Heart left ventricle (tissue), 16 donors: ENCODE results near the gene HIBCH. TPM values are rescaled to one million over a fixed set of nuclear protein-coding genes. Genes with fewer than 3 reads are reported as not detected.

Source experiments
- ATAC-seq, 4 donors: fragments of 200-7000 bp; cut with Tn5 transposase; one replicate each; pipeline ENCODE4 v1.9.1; 2020 to 2022; ENCODE audit warnings: moderate library complexity in 4 of 4, mild to moderate bottlenecking in 3 of 4, moderate number of reproducible peaks in 1 of 4
- DNase-seq, 5 donors: peaks; one replicate each; pipeline ENCODE4 v3.0.0-alpha.2; 2020
- H3K27ac ChIP-seq, 12 donors: fragments of 200-600 bp; sonication (generic) in 4 of 12; one replicate each; pipeline versions ENCODE4 v1.5.0 to v1.8.0; 2016 to 2022; ENCODE audit warnings: mild to moderate bottlenecking in 2 of 12
- H3K27me3 ChIP-seq, 9 donors: fragments of 200-600 bp; sonication (generic) in 2 of 9; one replicate each; pipeline versions ENCODE4 v1.5.1 to v1.8.0; 2016 to 2022; ENCODE audit warnings: mild to moderate bottlenecking in 3 of 9
- H3K36me3 ChIP-seq, 9 donors: fragments of 200-600 bp; sonication (generic) in 2 of 9; one replicate each; pipeline versions ENCODE4 v1.5.0 to v1.8.0; 2018 to 2022; ENCODE audit warnings: mild to moderate bottlenecking in 2 of 9
- H3K4me1 ChIP-seq, 12 donors: fragments of 200-600 bp; sonication (generic) in 4 of 12; one replicate each; pipeline versions ENCODE4 v1.5.0 to v1.8.0; 2016 to 2022; ENCODE audit warnings: mild to moderate bottlenecking in 3 of 12
- H3K4me3 ChIP-seq, 12 donors: fragments of 200-600 bp; sonication (generic) in 4 of 12; one replicate each; pipeline versions ENCODE4 v1.5.0 to v1.8.0; 2017 to 2022; ENCODE audit warnings: mild to moderate bottlenecking in 9 of 12, moderate library complexity in 4 of 12
- H3K9me3 ChIP-seq, 12 donors: fragments of 200-600 bp; sonication (generic) in 4 of 12; one replicate each; pipeline versions ENCODE4 v1.5.0 to v1.8.0; 2016 to 2022; ENCODE audit warnings: mild to moderate bottlenecking in 1 of 12
- CTCF ChIP-seq, 12 donors: fragments of 200-600 bp; sonication (generic) in 4 of 12; IDR thresholded peaks; one replicate each; pipeline versions ENCODE4 v1.5.0 to v1.8.0; 2018 to 2022; ENCODE audit warnings: antibody characterized with exemption in 12 of 12, mild to moderate bottlenecking in 5 of 12
- POLR2A ChIP-seq, 2 donors: fragments of 450-650 bp; IDR thresholded peaks; one replicate each; pipeline ENCODE4 v1.6.1; 2017; ENCODE audit warnings: antibody characterized with exemption in 2 of 2, mild to moderate bottlenecking in 2 of 2, moderate library complexity in 2 of 2
- WGBS, 4 donors: extraction: QIAGEN DNeasy Blood & Tissue Kit in 2 of 4; methylation state at CpG; one replicate each; pipeline versions ENCODE4 v1.1.5 to v1.1.7; 2013 to 2018; 5-methylcytosine and 5-hydroxymethylcytosine counted together
- intact Hi-C, 10 donors: fragments of 100-400 bp; cut with DNase I; formaldehyde crosslinking; loops; one replicate each; pipeline versions ENCODE4 v1.11.1 to v1.14.2; 2022
- polyA plus RNA-seq, 2 donors: library from polyadenylated mRNA; stranded (reverse); fragments of 200-250 nt; gene quantifications; one replicate each; pipeline ENCODE4 v1.2.3, GENCODE V29; 2013
- total RNA-seq, 9 donors: library from RNA; depleted of rRNA in 2 of 9; stranded (reverse); fragments of >200 nt in 2 of 9; fragmentation: NEBNext Ultra II Directional in 3 of 9; extraction: Animal tissue kit (Norgen Biotek cat#: 25700) in 3 of 9; gene quantifications; one replicate each; pipeline versions ENCODE4 v1.1.0 to v1.2.4, GENCODE V29; 2016 to 2023
- donor health status: ischemic (EF 13 %, LVEDD 7.1; RV severe dilation, severe dysfunction).
- donor health status: healthy with polysubstance abuse.
- donor health status: DM: no; HTN: yes; CAD: no.
- donor health status: DM: no; HTN: no; CAD: no.
- donor health status: ischemic (EF 25% LVEDD 6.9; RV normal size, moderate dysfunction).
- donor health status: ischemic (EF 25% LVEDD 5.7; RV mildly dilated, moderate dysfunction).
- donor health status: healthy.
- donor health status: DM: yes; HTN: yes; CAD: no.
- donor health status: ischemic (EF 35%, LVEDD 5.7; RV mildly dilated, moderate dysfunction).
- donor health status: nonischemic (EF 11% LVEDD 7.7; RV severe dilation, severe dysfunction).
- donor health status: DM: yes; HTN: yes; CAD: no.
- donor health status: PGD.
- donor health status: ischemic (EF 29% LVEDD 5.4; RV normal size, mild dysfunction).
- donor health status: nonischemic (EF 23%, LVEDD 6.1; RV moderate dilation, normal function).

The HIBCH gene
- total and polyA plus RNA-seq, 11 donors: 7.7 to 25.3 (median 21.1) TPM

GRCh38 chr2:190181123-190181669, 138.4 kb downstream of the HIBCH start:
- ATAC-seq: no peak
- 11 to 20% (median 18%) methylated on average over 11 of the region's 11 CpGs for WGBS, 4 donors
- H3K27me3 ChIP-seq: no peaks in the 10 kb centered on the region
- H3K36me3 ChIP-seq: no peaks in the 10 kb centered on the region
- intact Hi-C loops: loop anchor here in 6 of 10 donors (2.0 to 10.0 kb wide), 6 partner anchors 86 to 134 kb away; partner anchors contain the start of gene HIBCH (in 1 of the 6)
- peaks cover 0 to 50% (median 12%) of the 10 kb centered on the region in 12 donors for H3K4me1 ChIP-seq
- H3K27ac ChIP-seq: peak overlapping the region; percentile 83 to 97 (median 94)
- peak overlapping the region; percentile 63 to 87 (median 71) for H3K4me3 ChIP-seq
- no peak for DNase-seq
- no peak for TF ChIP-seq POLR2A (IDR thresholded peaks at IDR 0.05)
- TF ChIP-seq CTCF (IDR thresholded peaks at IDR 0.05): no peak
- no peaks in the 10 kb centered on the region for H3K9me3 ChIP-seq

DNA sequence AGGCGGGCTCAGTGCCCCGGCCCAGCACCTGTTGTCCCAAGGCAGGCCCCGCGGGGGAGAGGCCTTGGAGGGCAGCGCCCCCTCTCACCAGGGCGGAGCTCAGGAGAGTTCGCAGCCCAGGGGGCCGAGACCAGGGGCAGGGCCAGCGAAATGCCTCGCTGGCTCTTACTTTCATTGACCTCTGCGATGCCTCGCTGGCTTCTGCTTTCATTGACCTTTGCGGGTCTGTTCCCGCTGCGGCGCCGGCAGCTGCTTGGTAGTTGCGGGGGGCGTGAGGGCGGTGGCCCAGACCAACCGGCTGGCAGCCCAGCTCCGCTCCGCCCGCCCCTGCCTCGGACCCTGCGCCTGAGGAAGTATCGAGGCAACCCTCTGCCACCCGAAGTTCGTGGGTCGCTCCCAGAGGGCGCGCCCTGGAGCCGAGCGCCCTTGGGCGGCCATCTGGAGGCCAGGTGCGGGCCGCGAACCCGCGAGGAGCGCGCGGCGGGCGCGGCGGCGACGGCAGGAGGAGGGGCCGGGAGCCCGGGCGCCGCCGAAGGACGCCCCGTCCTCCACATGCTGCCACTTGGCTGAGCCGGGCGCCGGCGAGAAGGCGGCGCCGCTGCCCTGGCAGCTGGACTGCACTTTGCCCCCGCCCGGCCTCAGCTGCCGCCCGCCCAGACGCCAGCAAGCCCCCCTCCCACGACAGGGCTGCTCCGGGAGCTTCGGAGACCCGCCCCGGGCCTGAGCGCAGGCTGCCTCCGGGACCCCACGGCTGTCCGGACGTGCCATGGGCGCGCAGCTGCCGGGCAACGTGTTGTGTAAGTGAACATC, 139.1 kb downstream of the HIBCH start:
- TF ChIP-seq CTCF (IDR thresholded peaks at IDR 0.05): peak; percentile 30 to 67 (median 54)
- peak in 1 of 2 donors; percentile 37 for TF ChIP-seq POLR2A (IDR thresholded peaks at IDR 0.05)
- peak overlapping the region; percentile 63 to 87 (median 71) for H3K4me3 ChIP-seq
- peaks cover 0 to 50% (median 12%) of the 10 kb centered on the region in 12 donors for H3K4me1 ChIP-seq
- no peaks in the 10 kb centered on the region for H3K27me3 ChIP-seq
- ATAC-seq: peak; percentile 84 to 93 (median 92)
- peak; percentile 73 to 88 (median 83) for DNase-seq
- no peaks in the 10 kb centered on the region for H3K36me3 ChIP-seq
- H3K27ac ChIP-seq: peak overlapping the region; percentile 83 to 97 (median 94)
- H3K9me3 ChIP-seq: no peaks in the 10 kb centered on the region
- intact Hi-C loops: loop anchor here in 6 of 10 donors (2.0 to 10.0 kb wide), 6 partner anchors 86 to 134 kb away; partner anchors contain the start of gene HIBCH (in 1 of the 6)
- WGBS, 4 donors: 1% methylated on average over 35 to 82 of the region's 82 CpGs

DNA sequence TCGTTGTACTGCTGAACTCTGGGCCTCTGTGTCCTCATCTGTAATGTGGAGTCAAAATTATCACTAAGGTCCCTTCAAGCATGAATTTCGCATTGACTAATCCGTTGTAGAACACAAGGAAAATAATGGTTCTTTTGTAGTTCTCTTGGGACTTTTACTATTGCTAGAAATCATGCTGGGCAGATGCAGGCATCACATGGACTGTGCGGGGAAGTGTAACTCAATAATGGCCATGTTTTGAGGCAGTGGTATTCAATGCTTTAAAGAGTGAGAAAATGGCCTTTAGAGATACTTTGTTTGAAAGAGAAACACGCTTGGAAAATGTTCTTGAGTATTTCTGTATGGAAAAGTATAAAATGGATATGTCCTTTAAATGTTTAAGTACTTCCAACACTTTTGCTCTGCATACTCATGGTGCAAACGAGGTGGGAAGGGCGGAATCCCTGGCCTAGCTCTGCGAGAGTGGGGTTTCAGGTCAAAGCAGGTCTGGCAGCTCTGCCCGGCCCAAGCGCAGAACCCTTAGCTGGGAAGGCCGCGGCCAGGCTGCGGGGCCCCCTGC, 139.8 kb downstream of the HIBCH start:
- Histone ChIP-seq H3K36me3 (no peaks in the 10 kb centered on the region), H3K4me3 (peak overlapping the region; percentile 63 to 87 (median 71)), H3K9me3 (no peaks in the 10 kb centered on the region), H3K27me3 (no peaks in the 10 kb centered on the region), H3K27ac (peak overlapping the region; percentile 83 to 97 (median 94)), H3K4me1 (peaks cover 0 to 43% (median 12%) of the 10 kb centered on the region in 12 donors)
- intact Hi-C loops: loop anchor here in 7 of 10 donors (2.0 to 10.0 kb wide), 6 partner anchors 85 to 135 kb away; partner anchors contain the start of gene HIBCH (in 1 of the 7)
- DNase-seq (no peak), ATAC-seq (no peak)
- WGBS, 4 donors: 36 to 42% (median 39%) methylated on average over 10 to 13 of the region's 13 CpGs
- TF ChIP-seq POLR2A (IDR thresholded peaks at IDR 0.05): no peak
- TF ChIP-seq CTCF (IDR thresholded peaks at IDR 0.05): no peak
